ENCODE measurements around the gene ABCA9.

Gene ABCA9, protein sequence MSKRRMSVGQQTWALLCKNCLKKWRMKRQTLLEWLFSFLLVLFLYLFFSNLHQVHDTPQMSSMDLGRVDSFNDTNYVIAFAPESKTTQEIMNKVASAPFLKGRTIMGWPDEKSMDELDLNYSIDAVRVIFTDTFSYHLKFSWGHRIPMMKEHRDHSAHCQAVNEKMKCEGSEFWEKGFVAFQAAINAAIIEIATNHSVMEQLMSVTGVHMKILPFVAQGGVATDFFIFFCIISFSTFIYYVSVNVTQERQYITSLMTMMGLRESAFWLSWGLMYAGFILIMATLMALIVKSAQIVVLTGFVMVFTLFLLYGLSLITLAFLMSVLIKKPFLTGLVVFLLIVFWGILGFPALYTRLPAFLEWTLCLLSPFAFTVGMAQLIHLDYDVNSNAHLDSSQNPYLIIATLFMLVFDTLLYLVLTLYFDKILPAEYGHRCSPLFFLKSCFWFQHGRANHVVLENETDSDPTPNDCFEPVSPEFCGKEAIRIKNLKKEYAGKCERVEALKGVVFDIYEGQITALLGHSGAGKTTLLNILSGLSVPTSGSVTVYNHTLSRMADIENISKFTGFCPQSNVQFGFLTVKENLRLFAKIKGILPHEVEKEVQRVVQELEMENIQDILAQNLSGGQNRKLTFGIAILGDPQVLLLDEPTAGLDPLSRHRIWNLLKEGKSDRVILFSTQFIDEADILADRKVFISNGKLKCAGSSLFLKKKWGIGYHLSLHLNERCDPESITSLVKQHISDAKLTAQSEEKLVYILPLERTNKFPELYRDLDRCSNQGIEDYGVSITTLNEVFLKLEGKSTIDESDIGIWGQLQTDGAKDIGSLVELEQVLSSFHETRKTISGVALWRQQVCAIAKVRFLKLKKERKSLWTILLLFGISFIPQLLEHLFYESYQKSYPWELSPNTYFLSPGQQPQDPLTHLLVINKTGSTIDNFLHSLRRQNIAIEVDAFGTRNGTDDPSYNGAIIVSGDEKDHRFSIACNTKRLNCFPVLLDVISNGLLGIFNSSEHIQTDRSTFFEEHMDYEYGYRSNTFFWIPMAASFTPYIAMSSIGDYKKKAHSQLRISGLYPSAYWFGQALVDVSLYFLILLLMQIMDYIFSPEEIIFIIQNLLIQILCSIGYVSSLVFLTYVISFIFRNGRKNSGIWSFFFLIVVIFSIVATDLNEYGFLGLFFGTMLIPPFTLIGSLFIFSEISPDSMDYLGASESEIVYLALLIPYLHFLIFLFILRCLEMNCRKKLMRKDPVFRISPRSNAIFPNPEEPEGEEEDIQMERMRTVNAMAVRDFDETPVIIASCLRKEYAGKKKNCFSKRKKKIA (N-terminal part only)

DNA sequence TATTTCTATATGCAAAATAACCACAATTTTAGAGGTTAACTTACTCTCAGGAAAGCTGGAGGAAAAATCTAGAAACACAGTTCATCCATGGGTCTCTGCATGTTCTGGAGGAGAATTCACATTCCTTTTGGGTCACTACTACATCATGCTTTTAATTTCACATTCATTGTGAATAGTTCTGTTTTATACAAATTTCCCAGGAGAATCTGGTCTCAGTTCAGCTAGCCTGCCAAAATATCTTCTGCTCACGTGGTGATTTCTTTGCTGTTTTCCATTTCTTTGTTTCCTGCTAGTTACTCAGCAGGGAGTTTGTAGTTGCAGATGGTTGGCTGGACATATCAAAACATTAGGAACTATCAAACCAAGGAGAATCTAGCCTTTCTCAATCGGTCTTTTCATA is at the start of gene ABCA9:
ABCA9 (minus strand) TSS at position 106 of the 400 bp plus-strand sequence. CDS start 9,801 bp downstream, outside the sequence.
- TF ChIP-seq, protein P1, sequence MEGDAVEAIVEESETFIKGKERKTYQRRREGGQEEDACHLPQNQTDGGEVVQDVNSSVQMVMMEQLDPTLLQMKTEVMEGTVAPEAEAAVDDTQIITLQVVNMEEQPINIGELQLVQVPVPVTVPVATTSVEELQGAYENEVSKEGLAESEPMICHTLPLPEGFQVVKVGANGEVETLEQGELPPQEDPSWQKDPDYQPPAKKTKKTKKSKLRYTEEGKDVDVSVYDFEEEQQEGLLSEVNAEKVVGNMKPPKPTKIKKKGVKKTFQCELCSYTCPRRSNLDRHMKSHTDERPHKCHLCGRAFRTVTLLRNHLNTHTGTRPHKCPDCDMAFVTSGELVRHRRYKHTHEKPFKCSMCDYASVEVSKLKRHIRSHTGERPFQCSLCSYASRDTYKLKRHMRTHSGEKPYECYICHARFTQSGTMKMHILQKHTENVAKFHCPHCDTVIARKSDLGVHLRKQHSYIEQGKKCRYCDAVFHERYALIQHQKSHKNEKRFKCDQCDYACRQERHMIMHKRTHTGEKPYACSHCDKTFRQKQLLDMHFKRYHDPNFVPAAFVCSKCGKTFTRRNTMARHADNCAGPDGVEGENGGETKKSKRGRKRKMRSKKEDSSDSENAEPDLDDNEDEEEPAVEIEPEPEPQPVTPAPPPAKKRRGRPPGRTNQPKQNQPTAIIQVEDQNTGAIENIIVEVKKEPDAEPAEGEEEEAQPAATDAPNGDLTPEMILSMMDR (IDR thresholded peaks at IDR 0.05), result no peak

DNA sequence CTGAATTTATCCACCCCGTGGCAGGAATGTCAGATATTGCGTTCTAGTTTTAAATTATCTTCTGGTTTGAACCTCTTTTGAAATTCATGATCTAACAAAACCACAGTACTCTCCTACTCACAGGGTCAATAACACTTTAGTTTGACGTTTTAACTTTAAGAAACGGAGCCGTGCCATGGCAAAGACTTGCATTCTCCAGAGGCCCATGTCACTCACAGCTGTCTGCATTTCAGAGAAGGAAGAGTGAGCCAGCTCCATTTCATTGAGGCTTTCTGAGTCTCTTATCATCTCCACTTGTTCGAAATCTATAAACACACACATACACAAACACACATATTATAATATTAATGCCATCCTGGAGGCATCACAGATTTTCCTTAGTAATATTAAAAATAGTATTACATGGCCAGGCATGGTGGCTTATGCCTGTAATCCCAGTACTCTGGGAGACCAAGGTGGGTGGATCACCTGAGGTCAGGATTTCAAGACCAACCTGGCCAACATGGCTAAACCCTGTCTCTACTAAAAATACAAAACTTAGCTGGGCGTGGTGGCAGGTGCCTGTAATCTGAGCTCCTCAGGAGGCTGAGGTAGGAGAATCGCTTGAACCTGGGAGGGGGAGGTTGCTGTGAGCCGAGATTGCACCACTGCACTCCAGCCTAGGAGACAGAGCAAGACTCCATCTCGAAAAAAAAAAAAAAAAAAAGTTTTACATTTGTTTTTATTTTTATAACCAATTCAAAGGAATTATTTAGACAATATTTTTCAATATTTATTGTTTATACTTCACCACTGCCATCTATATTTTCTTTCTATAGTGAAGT is 45.4 kb upstream of the ABCA9 start:
- TF ChIP-seq, protein P1 (IDR thresholded peaks at IDR 0.05), result no peak

DNA sequence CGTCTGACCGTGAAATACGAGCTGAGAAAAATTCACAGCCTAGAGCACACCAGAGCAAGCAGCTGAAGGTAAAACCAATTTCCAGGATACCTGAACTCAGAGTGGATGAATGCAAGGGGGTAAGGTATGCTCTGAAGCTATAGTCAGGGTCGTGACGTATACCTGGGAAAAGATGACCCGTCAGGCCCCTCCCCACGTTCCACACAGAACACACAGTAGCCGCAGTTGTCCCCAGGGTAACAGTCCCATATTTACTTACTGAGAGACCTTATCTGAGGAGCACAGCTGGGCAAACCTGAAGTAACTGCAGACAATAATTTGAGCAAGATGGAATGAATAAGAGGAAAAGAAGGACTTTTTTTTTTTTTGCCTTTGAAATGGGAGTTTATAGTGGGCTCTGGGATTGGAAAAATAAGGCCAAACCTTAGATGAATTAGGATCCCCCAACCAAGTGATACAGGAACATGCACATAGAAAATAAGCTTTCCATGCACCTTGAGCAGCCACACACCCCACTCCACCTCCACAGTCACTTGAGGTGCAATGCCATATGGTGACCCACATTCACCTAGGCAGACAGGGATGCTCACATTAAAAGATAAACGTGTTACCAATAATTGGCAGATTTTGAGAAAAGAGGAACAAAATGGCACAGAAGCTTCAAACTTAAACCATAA is 43.0 kb upstream of the ABCA9 start:
- TF ChIP-seq, protein P1 (IDR thresholded peaks at IDR 0.05), result no peak

DNA sequence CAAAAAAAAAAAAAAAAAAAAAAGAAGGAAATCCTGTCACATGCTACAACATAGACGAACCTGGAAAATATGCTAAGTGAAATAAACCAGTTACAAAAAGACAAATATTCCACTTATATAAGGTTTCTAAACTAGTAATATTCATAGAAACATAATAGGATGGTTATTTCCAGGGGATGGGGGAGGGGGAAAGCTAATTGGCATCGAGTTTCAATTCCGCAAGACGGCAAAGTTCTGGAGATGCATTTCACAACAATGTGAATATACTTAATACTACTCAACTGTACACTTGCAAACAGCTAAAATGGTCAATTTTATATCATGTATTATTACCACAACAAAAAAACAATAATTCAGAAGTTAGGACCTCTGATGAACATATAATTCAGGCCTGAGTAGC is 37.9 kb upstream of the ABCA9 start:
- TF ChIP-seq, protein P1 (IDR thresholded peaks at IDR 0.05), result no peak

DNA sequence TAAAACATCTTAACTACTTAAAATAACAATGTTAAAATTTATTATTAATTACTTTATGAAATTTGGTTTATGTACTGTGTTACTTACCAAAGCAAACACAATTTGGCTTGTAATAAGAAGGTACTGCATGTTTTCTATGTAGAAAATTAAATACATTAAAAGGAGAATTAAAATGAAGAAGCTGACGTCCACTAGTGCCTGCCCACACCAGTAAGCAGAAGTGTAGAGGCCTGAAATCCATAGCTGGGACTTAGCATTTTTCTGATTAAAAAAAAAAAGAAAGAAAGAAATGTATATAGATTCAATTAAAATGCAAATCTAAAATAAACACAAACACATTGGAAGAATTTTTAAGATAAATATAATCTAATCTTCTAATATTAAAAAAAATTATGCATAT is 35.8 kb upstream of the ABCA9 start:
- TF ChIP-seq, protein P1 (IDR thresholded peaks at IDR 0.05), result no peak

DNA sequence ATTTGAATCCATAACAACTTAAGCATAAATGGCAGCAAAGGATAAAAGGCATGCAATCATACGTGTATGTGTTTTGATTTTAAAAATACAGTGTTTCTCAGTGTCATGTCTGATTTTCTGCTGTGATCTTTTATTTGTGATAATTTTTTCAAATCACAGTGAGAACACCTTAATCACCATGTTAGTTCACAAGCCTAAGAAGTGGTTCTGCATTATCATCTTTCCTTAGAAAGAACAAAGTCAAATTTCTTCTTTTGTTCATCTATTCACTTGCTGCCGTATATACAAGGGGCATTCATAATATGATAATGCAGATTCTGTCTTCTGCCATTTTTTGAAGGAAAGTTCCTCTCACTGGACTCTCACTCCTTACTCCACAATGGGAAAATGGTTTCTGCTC is 33.3 kb upstream of the ABCA9 start:
- TF ChIP-seq, protein P1 (IDR thresholded peaks at IDR 0.05), result no peak

Data from LNCAP (cell line).